Dedifferentiated amniotic fluid mesenchymal stem cell (primary cell): Measurements from ENCODE around the gene ZNF280A.
"Not testable (repeated sequence)": the region's sequence is repeated elsewhere in the genome, so short reads cannot be mapped to it uniquely, and the experiment has no call there.

Experiments used
- DNase-seq: peaks from one replicate; pipeline ENCODE4 v3.0.0-alpha.2; 2016; ENCODE audit errors: extremely low spot score

Gene ZNF280A

GRCh38 chr22:22512951-22513350 is 7.1 kb downstream of the ZNF280A start:
- no peak for DNase-seq

DNA sequence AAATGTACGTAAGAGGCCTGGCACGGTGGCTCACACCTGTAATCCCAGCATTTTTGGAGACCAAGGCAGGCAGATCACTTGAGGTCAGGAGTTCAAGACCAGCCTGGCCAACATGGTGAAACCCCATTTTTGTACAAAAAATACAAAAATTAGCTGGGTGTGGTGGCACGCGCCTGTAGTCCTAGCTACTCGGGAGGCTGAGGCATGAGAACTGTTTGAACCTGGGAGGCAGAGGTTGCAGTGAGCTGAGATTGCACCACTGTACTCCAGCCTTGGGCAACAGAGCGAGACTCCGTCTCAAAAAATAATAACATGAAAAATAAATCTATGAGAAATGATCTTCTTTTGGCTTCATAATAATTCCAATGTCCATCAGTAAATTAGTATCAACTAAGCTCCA is 9.2 kb downstream of the ZNF280A start:
- not testable (repeated sequence) for DNase-seq

GRCh38 chr22:22509912-22510311 is 10.2 kb downstream of the ZNF280A start:
- DNase-seq: not testable (repeated sequence)

DNA sequence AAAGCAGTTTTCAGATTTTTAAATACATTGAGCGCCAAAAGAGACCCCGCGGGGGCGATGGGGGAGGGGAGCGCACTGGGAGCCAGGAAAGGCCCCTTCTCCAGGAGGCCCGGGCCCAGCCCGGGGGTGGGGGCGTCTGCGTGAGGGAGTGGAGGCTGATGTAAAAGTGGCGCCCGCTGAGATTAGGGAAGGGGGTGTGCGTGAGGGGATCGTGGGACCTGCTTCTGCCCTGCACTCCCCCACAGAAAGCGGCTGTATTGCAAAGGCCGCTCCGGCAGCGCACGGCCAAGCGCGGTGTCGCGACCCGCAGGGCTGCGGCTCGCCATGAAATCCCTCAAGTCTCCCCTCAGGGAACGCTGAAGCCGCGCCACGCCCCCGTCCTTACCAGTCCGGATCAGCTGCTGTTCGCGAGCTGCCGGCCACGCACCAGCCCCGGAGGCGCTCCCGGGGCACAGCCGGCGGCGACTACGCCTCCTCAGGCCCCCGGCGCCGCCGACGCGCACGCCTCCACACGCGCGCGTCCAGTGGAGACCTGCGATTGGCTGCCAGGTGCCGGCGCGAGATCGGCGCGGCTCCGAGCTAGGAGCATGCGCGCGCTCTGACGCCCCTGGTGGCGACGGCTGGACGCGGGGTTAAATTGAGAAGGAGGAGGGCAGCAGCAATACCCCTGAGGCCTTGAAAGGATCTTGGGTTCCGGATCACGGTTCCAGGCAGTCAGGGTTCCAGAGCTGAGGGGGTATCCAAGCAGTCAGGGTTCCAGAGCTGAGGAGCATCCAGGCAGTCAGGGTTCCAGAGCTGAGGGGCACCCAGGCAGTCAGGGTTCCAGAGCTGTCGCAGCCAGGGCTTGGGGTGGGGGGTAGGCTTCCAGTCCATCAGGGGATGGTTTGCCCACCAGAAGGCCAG is 11.5 kb downstream of the ZNF280A start, which contains the start of gene ZNF280B:
Gene ZNF280B, minus strand, starts transcription at position 469 of the 903 bp plus-strand sequence. CDS start 19,344 bp downstream, outside the sequence.
- peak; percentile 42 for DNase-seq

DNA sequence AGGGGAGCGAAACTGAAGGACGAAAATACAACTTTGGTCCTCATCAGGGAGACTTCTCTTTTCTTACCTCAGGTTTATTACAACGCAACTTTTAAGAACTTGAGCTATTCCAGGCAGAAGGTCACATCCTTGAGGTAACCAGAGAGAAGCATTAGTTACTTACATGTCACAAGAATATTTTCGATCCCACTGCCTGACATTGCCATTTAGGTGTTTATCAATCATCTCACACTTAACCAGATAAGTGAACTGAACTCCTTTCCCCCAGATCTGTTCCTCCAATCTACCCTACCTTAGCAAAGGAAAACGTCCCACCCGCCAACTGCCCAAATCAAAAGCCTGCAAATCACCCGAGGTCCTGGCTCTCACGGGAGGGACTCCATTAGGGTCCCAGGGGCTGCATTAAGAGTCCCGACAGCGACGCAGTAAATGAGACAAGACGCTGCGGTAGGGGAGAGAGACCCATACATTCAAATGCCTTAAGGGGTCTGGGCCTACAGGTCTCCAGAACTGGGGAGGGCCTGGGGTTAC is 12.3 kb downstream of the ZNF280A start:
- no peak for DNase-seq

DNA sequence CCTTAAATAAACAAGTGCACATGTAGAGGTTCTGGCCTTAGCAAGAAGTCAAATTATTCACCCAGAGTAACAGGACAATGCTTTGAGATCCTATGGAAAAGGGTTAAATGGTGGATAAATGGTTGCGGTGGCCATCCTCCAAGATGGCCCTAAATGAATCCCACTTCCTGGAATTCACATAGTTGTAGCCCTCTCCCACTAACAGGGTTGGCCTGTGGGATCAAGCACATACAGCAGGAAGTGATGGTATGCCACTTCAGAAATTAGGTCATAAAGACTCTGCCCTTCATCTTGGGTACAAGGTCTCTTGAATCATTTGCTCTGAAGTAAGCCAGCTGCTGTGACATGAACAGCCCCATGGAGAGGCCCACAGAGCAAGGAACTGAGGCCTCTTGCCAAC is 13.3 kb downstream of the ZNF280A start:
- DNase-seq: no peak

DNA sequence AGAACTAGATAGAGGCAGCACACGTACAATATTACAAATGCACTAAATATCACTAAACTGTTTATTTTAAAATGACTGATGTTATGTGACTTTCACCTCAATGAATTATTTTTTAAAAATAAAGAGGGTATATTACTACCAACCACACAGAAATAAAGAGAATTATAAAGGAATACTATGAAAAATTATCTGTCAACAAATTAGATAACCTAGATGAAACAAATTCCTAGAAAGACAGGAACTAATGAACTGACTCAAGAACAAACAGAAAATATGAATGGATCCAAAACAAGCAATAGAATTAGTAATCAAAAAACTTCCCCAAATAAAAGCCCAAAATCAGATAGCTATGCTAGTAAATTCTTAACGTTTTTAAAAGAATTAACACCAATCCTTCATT is 21.8 kb downstream of the ZNF280A start:
- no peak for DNase-seq

- DNase-seq: not testable (repeated sequence)
Observed at GRCh38 chr22:22491589-22491988, 28.5 kb downstream of the ZNF280A start.

DNA sequence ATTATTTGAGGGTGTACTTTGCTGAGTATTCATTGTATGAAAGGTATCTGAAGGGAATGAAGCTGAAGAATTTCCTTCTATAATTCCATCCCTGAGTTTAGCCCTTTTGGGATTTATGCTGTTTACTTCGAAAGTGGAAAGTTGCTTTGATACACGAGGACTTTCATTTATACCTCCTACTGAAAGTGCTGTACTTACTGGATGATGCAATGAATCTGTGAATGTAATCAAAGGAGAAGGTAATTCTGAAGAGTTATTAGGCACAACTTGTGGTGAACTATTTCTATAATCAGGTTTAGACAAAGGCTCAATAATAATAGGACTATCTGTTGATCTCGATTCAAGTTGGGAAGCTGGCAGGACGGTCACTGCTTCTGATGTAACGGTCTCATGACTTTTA is 31.3 kb downstream of the ZNF280A start:
- no peak for DNase-seq

- DNase-seq: no peak
Observed at GRCh38 chr22:22487869-22488597, 32.0 kb downstream of the ZNF280A start.

- no peak for DNase-seq
Observed at GRCh38 chr22:22487059-22487458, 33.0 kb downstream of the ZNF280A start.

- DNase-seq: no peak
Observed at GRCh38 chr22:22486132-22486899, 33.8 kb downstream of the ZNF280A start.

GRCh38 chr22:22485524-22485923 is 34.5 kb downstream of the ZNF280A start:
- no peak for DNase-seq

DNA sequence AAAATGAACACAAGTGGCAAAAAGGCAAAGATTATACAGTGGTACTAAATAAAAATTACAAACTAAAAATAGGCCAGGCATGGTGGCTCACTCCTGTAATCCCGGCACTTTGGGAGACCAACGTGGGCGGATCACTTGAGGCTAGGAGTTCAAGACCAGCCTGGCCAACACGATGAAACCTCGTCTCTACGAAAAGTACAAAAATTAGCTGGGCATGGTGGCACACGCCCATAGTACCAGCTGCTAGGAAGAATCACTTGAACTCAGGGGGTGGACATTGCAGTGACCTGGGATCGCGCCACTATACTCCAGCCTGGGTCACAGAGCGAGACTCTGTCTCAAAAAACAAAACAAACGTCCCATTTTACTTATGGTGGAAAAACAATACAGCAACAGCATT is 36.0 kb downstream of the ZNF280A start:
- DNase-seq: no peak

GRCh38 chr22:22480940-22481339 is 39.1 kb downstream of the ZNF280A start:
- no peak for DNase-seq

GRCh38 chr22:22479999-22480532 is 40.0 kb downstream of the ZNF280A start:
- no peak for DNase-seq

GRCh38 chr22:22479116-22479515 is 41.0 kb downstream of the ZNF280A start:
- DNase-seq: no peak

DNA sequence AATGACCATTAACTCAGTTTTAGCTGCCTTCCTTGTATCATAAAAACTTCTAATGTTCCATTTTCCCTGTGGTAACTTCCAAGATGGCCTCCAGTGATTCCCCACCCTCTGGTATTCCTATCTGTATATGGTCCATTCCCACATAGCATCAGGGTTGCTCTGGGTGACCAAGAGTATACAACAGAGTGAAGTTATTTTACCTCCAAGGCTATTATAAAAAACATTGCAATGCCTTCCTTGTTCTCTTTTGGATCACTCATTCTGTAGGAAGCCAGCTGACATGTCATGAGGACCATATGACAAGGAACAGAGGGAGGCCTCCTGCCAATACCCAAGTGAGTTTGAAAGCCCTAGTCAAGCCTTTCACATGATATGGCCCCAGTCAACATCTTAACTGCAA is 41.6 kb downstream of the ZNF280A start:
- no peak for DNase-seq

- DNase-seq: no peak
Observed at GRCh38 chr22:22474733-22475132, 45.3 kb downstream of the ZNF280A start.

GRCh38 chr22:22471104-22471503 is 49.0 kb downstream of the ZNF280A start:
- DNase-seq: not testable (repeated sequence)

DNA sequence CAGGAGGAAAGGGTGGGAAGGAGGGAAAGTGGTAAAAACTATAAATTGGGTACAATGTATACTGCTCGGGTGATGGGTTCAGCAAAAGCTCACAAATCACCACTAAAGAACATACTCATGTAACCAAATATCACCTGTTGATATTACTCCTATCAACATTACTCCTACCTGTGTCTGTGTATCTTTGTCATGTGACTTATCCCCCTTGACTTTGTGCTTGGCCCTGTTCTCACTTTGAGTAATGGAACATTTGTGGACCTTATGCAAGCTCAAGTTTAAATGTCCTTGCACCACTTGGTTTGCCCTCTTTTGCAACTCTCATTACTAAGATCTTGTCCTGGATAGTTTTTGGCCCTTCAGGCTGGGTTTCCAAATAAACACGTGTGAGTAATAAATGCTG is 50.5 kb downstream of the ZNF280A start:
- no peak for DNase-seq
